ENCODE results near the gene HTR3B. TPM values are rescaled to one million over a fixed set of nuclear protein-coding genes. Genes with fewer than 3 reads are reported as not detected.

HTR3B gene
- total and polyA plus RNA-seq, 8 donors: 0.18 TPM; not detected in 7

- Histone ChIP-seq H3K4me3 (no peak overlapping the region), H3K27me3 (no peaks in the 10 kb centered on the region), H3K36me3 (no peaks in the 10 kb centered on the region), H3K27ac (no peak overlapping the region), H3K4me1 (no peaks in the 10 kb centered on the region), H3K9me3 (no peaks in the 10 kb centered on the region)
- TF ChIP-seq EP300 (IDR thresholded peaks at IDR 0.05): no peak
- TF ChIP-seq, protein P1, sequence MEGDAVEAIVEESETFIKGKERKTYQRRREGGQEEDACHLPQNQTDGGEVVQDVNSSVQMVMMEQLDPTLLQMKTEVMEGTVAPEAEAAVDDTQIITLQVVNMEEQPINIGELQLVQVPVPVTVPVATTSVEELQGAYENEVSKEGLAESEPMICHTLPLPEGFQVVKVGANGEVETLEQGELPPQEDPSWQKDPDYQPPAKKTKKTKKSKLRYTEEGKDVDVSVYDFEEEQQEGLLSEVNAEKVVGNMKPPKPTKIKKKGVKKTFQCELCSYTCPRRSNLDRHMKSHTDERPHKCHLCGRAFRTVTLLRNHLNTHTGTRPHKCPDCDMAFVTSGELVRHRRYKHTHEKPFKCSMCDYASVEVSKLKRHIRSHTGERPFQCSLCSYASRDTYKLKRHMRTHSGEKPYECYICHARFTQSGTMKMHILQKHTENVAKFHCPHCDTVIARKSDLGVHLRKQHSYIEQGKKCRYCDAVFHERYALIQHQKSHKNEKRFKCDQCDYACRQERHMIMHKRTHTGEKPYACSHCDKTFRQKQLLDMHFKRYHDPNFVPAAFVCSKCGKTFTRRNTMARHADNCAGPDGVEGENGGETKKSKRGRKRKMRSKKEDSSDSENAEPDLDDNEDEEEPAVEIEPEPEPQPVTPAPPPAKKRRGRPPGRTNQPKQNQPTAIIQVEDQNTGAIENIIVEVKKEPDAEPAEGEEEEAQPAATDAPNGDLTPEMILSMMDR (IDR thresholded peaks at IDR 0.05): peak in 5 of 7 experiments; percentile 50 to 76 (median 63)
- intact Hi-C loops (cut with DNase I; ENCODE audit: low total_unique reads): loop anchor here (5.0 kb wide), 1 partner anchor 366 kb away; no protein-coding TSS in a partner anchor
- 21 to 28% (median 25%) methylated on average over 10 of the region's 10 CpGs for WGBS, 5 donors
- DNase-seq: peak; percentile 37 to 77
Observed at GRCh38 chr11:113896156-113896879, 8.3 kb upstream of the HTR3B start.

DNA sequence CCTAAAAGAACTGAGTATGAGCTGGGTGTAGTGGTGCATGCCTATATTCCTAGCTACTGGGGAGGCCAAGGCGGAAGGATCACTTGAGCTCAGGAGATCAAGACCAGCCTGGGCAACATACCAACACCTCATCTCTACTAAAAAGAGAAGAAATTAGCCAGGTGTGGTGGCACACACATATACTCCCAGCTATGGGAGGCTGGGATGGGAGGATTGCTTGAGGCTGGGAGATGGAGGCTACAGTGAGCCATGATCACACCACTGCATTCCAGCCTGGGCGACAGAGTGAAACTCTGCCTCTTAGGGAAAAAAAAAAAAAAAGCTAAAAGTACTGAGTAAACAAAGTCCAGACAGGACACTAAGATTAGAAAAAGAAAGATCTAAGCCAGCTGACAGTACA lies 3.5 kb upstream of the HTR3B start:
- Histone ChIP-seq H3K27me3 (no peaks in the 10 kb centered on the region), H3K9me3 (no peaks in the 10 kb centered on the region), H3K4me3 (no peak overlapping the region), H3K4me1 (peaks cover 0 to 5% (median 3%) of the 10 kb centered on the region in 4 donors), H3K36me3 (no peaks in the 10 kb centered on the region), H3K27ac (no peak overlapping the region)
- DNase-seq: no peak
- intact Hi-C loops (cut with DNase I; ENCODE audit: low total_unique reads): loop anchor here (10.0 kb wide), 1 partner anchor 344 kb away; no protein-coding TSS in a partner anchor
- 69 to 82% (median 77%) methylated on average over 2 of the region's 2 CpGs for WGBS, 5 donors
- TF ChIP-seq EP300 (IDR thresholded peaks at IDR 0.05): no peak
- TF ChIP-seq, protein P1 (IDR thresholded peaks at IDR 0.05): no peak
- no peak for TF ChIP-seq POLR2AphosphoS5 (IDR thresholded peaks at IDR 0.05)
- TF ChIP-seq POLR2A (IDR thresholded peaks at IDR 0.05): no peak

DNA sequence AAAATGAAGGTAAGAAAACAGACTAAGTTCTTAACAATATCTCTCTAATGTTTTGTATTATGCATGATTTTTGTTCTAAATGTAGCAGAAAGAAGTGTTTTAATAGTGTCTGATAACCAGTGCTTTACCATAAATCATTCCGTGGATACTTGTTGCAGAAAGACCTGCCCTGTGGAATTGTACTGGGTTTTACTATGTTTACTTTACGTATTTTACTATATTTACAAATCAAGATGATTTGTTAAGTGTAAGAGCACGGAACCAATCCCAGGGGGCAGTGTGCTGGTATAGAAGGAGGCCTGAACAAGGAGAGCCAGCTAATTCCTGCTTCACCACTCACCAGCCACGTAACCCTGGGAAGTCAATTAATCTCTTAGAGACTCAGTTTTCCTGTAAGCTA lies 1.4 kb downstream of the HTR3B start:
- WGBS, 5 donors: 15 to 32% (median 21%) methylated on average over 4 of the region's 4 CpGs
- peaks cover 0 to 14% (median 10%) of the 10 kb centered on the region in 4 donors for H3K4me1 ChIP-seq
- no peak overlapping the region for H3K4me3 ChIP-seq
- H3K27me3 ChIP-seq: no peaks in the 10 kb centered on the region
- intact Hi-C loops (cut with DNase I; ENCODE audit: low total_unique reads): loop anchor here (10.0 kb wide), 1 partner anchor 339 kb away; no protein-coding TSS in a partner anchor
- TF ChIP-seq, protein P1 (IDR thresholded peaks at IDR 0.05): peak in 1 of 7 experiments; percentile 17
- TF ChIP-seq POLR2A (IDR thresholded peaks at IDR 0.05): no peak
- H3K27ac ChIP-seq: peak overlapping the region in 3 of 5 donors; percentile 36 to 62 (median 56)
- peak; percentile 30 to 81 for DNase-seq
- H3K9me3 ChIP-seq: no peaks in the 10 kb centered on the region
- H3K36me3 ChIP-seq: no peaks in the 10 kb centered on the region

DNA sequence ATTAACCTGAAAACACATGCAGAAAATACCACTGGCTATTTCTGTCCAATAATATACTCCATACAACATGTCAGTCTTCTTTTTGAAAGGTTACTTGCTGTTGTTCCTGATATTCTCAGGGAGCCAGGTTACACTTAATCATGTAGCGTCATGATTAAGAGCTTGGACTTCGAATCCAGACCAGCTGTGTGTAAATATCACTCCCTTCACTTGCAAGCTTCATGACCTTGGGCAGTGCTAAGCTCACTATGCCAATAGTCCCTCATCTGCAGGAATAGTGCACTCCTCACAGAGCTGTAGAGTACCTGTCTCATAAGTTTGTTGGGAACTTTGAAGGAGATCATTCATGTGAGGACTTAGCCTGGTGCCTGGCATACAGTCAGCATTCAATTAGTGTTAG lies 1.9 kb downstream of the HTR3B start:
- Histone ChIP-seq H3K4me3 (no peak overlapping the region), H3K27ac (peak overlapping the region in 3 of 5 donors; percentile 36 to 62 (median 56)), H3K27me3 (no peaks in the 10 kb centered on the region), H3K4me1 (peaks cover 0 to 14% (median 10%) of the 10 kb centered on the region in 4 donors), H3K9me3 (no peaks in the 10 kb centered on the region), H3K36me3 (no peaks in the 10 kb centered on the region)
- intact Hi-C loops (cut with DNase I; ENCODE audit: low total_unique reads): loop anchor here (10.0 kb wide), 1 partner anchor 338 kb away; no protein-coding TSS in a partner anchor
- TF ChIP-seq, protein P1 (IDR thresholded peaks at IDR 0.05): no peak
- no peak for TF ChIP-seq POLR2A (IDR thresholded peaks at IDR 0.05)
- no peak for TF ChIP-seq EP300 (IDR thresholded peaks at IDR 0.05)
- TF ChIP-seq POLR2AphosphoS5 (IDR thresholded peaks at IDR 0.05): no peak
- DNase-seq: peak; percentile 28 to 78
- 19 to 48% (median 28%) methylated on average over 2 of the region's 2 CpGs for WGBS, 5 donors
